AG04450 (cell line): ENCODE measurements around the gene PDRG1. TPM values are rescaled to one million over a fixed set of nuclear protein-coding genes. Genes with fewer than 3 reads are reported as not detected.

Experiments
- CTCF ChIA-PET: fragments of 300-600, 350-600 bp; formaldehyde crosslinking; extraction: SDS; loops from one replicate; lab custom pipeline; 2022; ENCODE audit warnings: antibody characterized with exemption, inconsistent platforms; lab: Charles Lee
- POLR2A ChIA-PET: fragments of 350-600 bp; formaldehyde crosslinking; extraction: SDS; loops from one replicate; lab custom pipeline; 2021; ENCODE audit warnings: antibody characterized with exemption, inconsistent platforms; lab: Yijun Ruan, JAX
- DNase-seq: peaks from one replicate; pipeline ENCODE4 v3.0.0-alpha.2; 2011; ENCODE audit warnings: low read depth, low spot score
- H3K27ac ChIP-seq: one replicate; pipeline ENCODE4 v1.5.1; 2012; ENCODE audit warnings: low read depth, low read length, control low read depth
- H3K27me3 ChIP-seq: one replicate; pipeline ENCODE4 v1.6.0; 2012; ENCODE audit warnings: low read length; ENCODE audit not compliant: control insufficient read depth, insufficient read depth
- H3K4me3 ChIP-seq: 2 replicates; pipeline ENCODE4 v1.5.1; 2011; ENCODE audit warnings: mild to moderate bottlenecking, low read depth, low read length, control low read depth
- H3K9me3 ChIP-seq: 2 replicates; pipeline ENCODE4 v1.5.1; 2012; ENCODE audit warnings: low read length; ENCODE audit not compliant: control insufficient read depth, insufficient read depth
- polyA plus RNA-seq: library from polyadenylated mRNA; depleted of rRNA; stranded (reverse); fragments of >200 nt; gene quantifications from 2 replicates; pipeline ENCODE4 v1.2.3, GENCODE V29; 2011
- TF ChIP-seq, protein P1 (sequence below): IDR thresholded peaks from 2 replicates; pipeline ENCODE4 v1.5.1; 2011; ENCODE audit warnings: low read depth, low read length, control low read depth, inconsistent platforms

Gene PDRG1
- polyA plus RNA-seq, 1 experiment = 13.2 TPM

DNA sequence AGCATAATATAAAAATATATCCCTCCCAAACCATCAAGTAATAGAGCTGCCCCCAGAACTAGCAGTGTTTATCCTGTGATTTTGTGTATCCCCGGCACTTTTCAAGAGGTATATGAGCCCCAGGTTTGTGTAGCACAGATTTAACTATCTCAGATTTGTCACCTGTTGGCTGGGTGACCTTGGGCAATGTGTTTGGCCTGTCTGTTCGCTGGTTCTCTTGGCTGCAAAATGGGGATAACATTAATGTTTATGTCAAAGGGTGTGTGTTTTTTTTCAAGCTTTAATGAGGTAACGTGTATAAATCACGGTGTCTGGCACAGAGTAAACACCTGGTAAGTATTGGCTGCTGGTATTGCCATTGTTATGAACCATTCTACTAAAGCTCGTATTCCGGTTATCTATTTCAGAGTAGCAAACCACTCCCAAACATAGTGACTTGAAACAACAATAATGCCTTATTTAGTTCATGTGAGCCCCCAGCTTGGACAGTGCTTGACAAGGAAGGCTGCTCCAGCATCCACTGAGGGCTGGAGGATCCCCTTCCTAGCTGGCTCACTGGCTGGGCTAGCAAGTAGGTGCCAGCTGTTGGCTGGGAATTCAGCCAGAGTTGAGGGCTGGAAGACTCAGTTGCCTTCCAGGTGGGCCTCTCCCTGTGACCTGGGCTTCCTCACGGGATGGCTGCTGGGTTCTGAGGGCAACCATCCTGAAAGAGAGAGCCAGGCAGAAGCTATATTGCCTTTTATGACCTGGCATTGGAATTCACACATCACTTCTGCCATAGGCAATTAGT is 36.2 kb downstream of the PDRG1 start:
- peaks cover 54% of the 10 kb centered on the region for H3K27me3 ChIP-seq
- no peak overlapping the region for H3K4me3 ChIP-seq
- ChIA-PET POLR2A (no interaction called here), CTCF (no interaction called here)
- TF ChIP-seq, protein P1, sequence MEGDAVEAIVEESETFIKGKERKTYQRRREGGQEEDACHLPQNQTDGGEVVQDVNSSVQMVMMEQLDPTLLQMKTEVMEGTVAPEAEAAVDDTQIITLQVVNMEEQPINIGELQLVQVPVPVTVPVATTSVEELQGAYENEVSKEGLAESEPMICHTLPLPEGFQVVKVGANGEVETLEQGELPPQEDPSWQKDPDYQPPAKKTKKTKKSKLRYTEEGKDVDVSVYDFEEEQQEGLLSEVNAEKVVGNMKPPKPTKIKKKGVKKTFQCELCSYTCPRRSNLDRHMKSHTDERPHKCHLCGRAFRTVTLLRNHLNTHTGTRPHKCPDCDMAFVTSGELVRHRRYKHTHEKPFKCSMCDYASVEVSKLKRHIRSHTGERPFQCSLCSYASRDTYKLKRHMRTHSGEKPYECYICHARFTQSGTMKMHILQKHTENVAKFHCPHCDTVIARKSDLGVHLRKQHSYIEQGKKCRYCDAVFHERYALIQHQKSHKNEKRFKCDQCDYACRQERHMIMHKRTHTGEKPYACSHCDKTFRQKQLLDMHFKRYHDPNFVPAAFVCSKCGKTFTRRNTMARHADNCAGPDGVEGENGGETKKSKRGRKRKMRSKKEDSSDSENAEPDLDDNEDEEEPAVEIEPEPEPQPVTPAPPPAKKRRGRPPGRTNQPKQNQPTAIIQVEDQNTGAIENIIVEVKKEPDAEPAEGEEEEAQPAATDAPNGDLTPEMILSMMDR = no peak
- no peaks in the 10 kb centered on the region for H3K9me3 ChIP-seq
- DNase-seq = no peak
- no peak overlapping the region for H3K27ac ChIP-seq

DNA sequence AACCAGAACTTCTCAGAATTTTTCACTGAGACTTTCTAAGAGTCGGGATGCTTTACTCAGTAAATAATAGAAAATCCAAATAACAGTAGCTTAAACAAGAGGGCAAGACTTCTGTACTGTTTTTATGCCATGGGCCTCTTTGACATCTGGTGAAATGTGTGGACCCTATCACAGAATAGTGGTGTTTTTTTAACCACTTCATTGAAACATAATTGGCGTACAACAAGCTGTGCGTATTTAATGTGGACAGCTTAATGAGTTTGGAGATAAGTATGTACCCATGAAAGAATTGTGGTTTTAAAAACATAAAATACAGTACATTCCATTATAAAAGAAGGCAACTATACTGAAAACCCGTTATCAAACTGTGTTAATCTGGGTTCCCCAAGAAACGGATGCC is 37.7 kb downstream of the PDRG1 start:
- Histone ChIP-seq H3K9me3 (no peaks in the 10 kb centered on the region), H3K4me3 (no peak overlapping the region), H3K27ac (no peak overlapping the region), H3K27me3 (peaks cover 50% of the 10 kb centered on the region)
- CTCF ChIA-PET = interaction anchor here (1.2 kb wide), 1 partner anchor 117 kb away, joined by 3 read pairs; no protein-coding TSS in a partner anchor
- POLR2A ChIA-PET = no interaction called here
- DNase-seq = no peak
- TF ChIP-seq, protein P1 = no peak

DNA sequence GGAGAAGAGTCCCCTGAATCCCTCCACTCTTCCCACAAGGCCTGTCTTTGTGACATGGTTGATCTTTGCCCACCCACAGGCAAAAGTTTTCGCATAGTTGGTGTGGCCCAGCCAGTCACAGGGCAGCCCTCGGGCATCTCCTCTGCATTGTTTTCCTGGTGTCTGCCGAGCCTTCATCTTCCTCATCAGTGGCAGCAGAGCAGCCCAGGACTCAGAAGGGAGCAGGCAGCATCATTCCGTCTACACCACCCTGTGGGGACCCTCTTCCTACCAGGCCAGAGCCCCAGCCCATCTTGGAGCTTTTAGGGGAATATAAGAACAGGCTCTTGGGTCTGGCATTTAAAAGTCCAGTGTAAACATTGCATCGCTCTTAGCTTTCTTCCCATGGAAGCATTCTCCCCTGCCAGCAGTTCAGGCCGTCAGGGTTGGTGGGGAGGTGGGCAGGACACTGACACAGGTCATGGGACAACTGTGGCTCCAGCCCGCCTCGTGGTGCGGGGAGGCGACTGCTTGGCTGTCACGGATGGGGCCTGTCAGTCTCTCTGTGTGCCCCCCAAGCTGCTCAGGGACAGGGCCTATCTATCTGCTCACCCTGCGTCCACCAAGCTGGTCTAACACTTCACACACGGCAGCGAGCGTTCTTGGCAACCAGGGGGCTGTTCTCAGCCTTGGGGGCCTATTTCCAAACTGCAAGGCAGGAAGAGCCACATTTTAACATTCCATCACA is 38.3 kb downstream of the PDRG1 start:
- Histone ChIP-seq H3K27me3 (peaks cover 47% of the 10 kb centered on the region), H3K9me3 (no peaks in the 10 kb centered on the region), H3K27ac (no peak overlapping the region), H3K4me3 (no peak overlapping the region)
- DNase-seq = no peak
- POLR2A ChIA-PET = no interaction called here
- TF ChIP-seq, protein P1 = no peak
- CTCF ChIA-PET = interaction anchor here (0.5 to 1.2 kb wide), 2 partner anchors 25 to 117 kb away, joined by 3 to 4 read pairs; no protein-coding TSS in a partner anchor

DNA sequence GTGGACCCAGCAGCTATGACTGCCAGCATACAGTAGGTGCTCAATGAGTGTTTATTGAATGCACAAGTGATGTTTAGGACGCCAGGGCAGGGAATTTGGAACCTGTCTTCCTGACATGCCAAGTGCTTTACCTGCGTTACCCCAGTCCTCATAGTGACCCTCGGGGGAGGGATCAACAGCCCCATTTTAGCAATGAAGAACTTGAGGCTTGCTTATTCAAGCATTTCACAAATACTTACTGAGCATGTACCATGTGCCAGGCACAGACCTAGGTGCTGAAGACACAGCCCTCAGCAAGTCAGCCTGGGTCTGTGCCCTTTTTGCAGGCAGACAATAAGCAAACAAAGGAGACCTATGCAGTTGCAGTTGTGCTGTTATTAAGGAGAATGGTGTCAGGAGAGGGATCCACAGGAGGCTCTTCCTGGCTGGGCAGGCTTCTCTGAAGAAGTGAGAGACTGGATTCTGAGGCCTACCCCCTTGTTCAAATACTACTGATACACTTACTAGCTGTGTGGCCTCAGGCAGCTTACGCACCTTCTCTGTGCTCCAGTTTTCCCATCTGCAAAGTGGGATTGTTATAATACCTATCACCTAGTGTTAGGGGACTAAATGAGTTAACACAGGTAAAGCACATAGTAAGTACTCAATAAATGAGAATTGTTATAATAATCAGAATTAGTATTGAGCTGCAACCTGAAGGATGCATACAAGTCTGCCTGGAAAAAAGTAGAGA is 41.6 kb downstream of the PDRG1 start:
- ChIA-PET POLR2A (interaction anchor here (1.1 kb wide), 1 partner anchor 31 kb away, joined by 14 read pairs; no protein-coding TSS in a partner anchor), CTCF (interaction anchor here (1.0 to 1.6 kb wide), 3 partner anchors 41 to 121 kb away, joined by 3 to 4 read pairs (median 3); partner anchors contain the start of gene PDRG1)
- H3K4me3 ChIP-seq = no peak overlapping the region
- TF ChIP-seq, protein P1 = no peak
- no peaks in the 10 kb centered on the region for H3K9me3 ChIP-seq
- DNase-seq = no peak
- H3K27ac ChIP-seq = no peak overlapping the region
- H3K27me3 ChIP-seq = peaks cover 25% of the 10 kb centered on the region
